AG10803 (cell line): Measurements from ENCODE around the gene BLMH.
"Not testable (repeated sequence)": the region's sequence is repeated elsewhere in the genome, so short reads cannot be mapped to it uniquely, and the experiment has no call there.

ENCODE experiments used
- DNase-seq: peaks from one replicate; pipeline ENCODE4 v3.0.0; 2010; ENCODE audit warnings: low read depth
- H3K4me3 ChIP-seq: 2 replicates; pipeline ENCODE4 v1.5.1; 2011; ENCODE audit warnings: mild to moderate bottlenecking, low read length, control low read depth
- CTCF ChIP-seq: conservative IDR thresholded peaks from 2 replicates; pipeline ENCODE4 v1.5.1; 2011; ENCODE audit warnings: mild to moderate bottlenecking, low read length, control low read depth, inconsistent platforms

BLMH gene

GRCh38 chr17:30234296-30234695 lies 57.4 kb downstream of the BLMH start:
- H3K4me3 ChIP-seq: no peak overlapping the region
- TF ChIP-seq CTCF: no peak
- no peak for DNase-seq

- TF ChIP-seq CTCF: no peak
- H3K4me3 ChIP-seq: no peak overlapping the region
- no peak for DNase-seq
These were observed 58.8 kb downstream of the BLMH start for GRCh38 chr17:30232824-30233427.

- no peak for DNase-seq
- H3K4me3 ChIP-seq: no peak overlapping the region
- TF ChIP-seq CTCF: no peak
These were observed 59.5 kb downstream of the BLMH start for GRCh38 chr17:30232015-30232823.

- DNase-seq: peak; percentile 23
- no peak for TF ChIP-seq CTCF
- H3K4me3 ChIP-seq: no peak overlapping the region
These were observed 61.1 kb downstream of the BLMH start for GRCh38 chr17:30230596-30231125.

GRCh38 chr17:30230009-30230408 lies 61.7 kb downstream of the BLMH start:
- DNase-seq: not testable (repeated sequence)

GRCh38 chr17:30229012-30229411 lies 62.7 kb downstream of the BLMH start:
- TF ChIP-seq CTCF: no peak
- H3K4me3 ChIP-seq: peak overlapping the region; percentile 46
- DNase-seq: peak; percentile 68

More at GRCh38 chr17:30230009-30230408, 61.7 kb downstream of the BLMH start:
- not testable (repeated sequence) for H3K4me3 ChIP-seq

GRCh38 chr17:30228011-30228410 lies 63.7 kb downstream of the BLMH start:
- TF ChIP-seq CTCF: no peak
- no peak overlapping the region for H3K4me3 ChIP-seq
- DNase-seq: no peak
